MCF 10A (cell line): Measurements from ENCODE around the gene MAP3K10. TPM values are rescaled to one million over a fixed set of nuclear protein-coding genes. Genes with fewer than 3 reads are reported as not detected.
"Not testable (repeated sequence)": the region's sequence is repeated elsewhere in the genome, so short reads cannot be mapped to it uniquely, and the experiment has no call there.

ENCODE experiments used
- BruUV-seq: library from RNA; stranded (reverse); fragments of 400-500 nt; replicated peaks from 2 replicates; lab custom pipeline; 2021; lab: Mats Ljungman, UMichigan
- CTCF ChIA-PET: fragments of 300-600 bp; sonication (Branson Sonifier 250); formaldehyde crosslinking; extraction: SDS; loops from one replicate; lab custom pipeline; 2021; ENCODE audit warnings: antibody characterized with exemption, inconsistent platforms; lab: Yijun Ruan, JAX
- POLR2A ChIA-PET: fragments of 300-600, 350-650 bp; sonication (Branson Sonifier 250); formaldehyde crosslinking; extraction: SDS; loops from one replicate; lab custom pipeline; 2020; ENCODE audit warnings: antibody characterized with exemption, inconsistent platforms; lab: Yijun Ruan, JAX
- DNase-seq: peaks from one replicate; pipeline ENCODE4 v3.0.0-alpha.2; 2018; ENCODE audit not compliant: unreplicated experiment
- H3K27ac Mint-ChIP-seq: one replicate; pipeline ENCODE4 v1.8.0; 2022; ENCODE audit warnings: mild to moderate bottlenecking, low read depth, mixed read lengths; ENCODE audit not compliant: unreplicated experiment
- H3K27me3 Mint-ChIP-seq: one replicate; pipeline ENCODE4 v1.8.0; 2022; ENCODE audit warnings: mixed read lengths; ENCODE audit not compliant: insufficient read depth, unreplicated experiment
- H3K36me3 Mint-ChIP-seq: one replicate; pipeline ENCODE4 v1.8.0; 2022; ENCODE audit warnings: mild to moderate bottlenecking, moderate library complexity, mixed read lengths; ENCODE audit not compliant: insufficient read depth, unreplicated experiment
- H3K4me1 Mint-ChIP-seq: one replicate; pipeline ENCODE4 v1.8.0; 2022; ENCODE audit warnings: mixed read lengths; ENCODE audit not compliant: insufficient read depth, unreplicated experiment
- H3K4me3 Mint-ChIP-seq: one replicate; pipeline ENCODE4 v1.8.0; 2022; ENCODE audit warnings: mild to moderate bottlenecking, moderate library complexity, mixed read lengths; ENCODE audit not compliant: unreplicated experiment
- H3K9me3 Mint-ChIP-seq: one replicate; pipeline ENCODE4 v1.8.0; 2022; ENCODE audit warnings: mixed read lengths; ENCODE audit not compliant: unreplicated experiment
- CTCF ChIP-seq: fragments of 200-600 bp; IDR thresholded peaks from one replicate; pipeline ENCODE4 v1.8.0; 2022; ENCODE audit warnings: antibody characterized with exemption, mild to moderate bottlenecking; ENCODE audit not compliant: unreplicated experiment
- intact Hi-C: fragments of 100-400 bp; cut with micrococcal nuclease; formaldehyde crosslinking; loops from 2 replicates; pipeline ENCODE4 v1.14.1; 2022
- total RNA-seq: library from RNA; stranded (reverse); gene quantifications from 2 replicates; pipeline ENCODE4 v1.2.3, GENCODE V29; 2022

The MAP3K10 gene
- total RNA-seq, 1 experiment from 2014 or later = 17.1 TPM

GRCh38 chr19:40217934-40218890, 27.0 kb downstream of the MAP3K10 start, which contains the start of gene TTC9B:
Gene TTC9B, minus strand, starts transcription at chr19:40218384. Its CDS starts 3 bp downstream, at chr19:40218381.
- intact Hi-C loops = no loop called here
- H3K27me3 Mint-ChIP-seq = peaks cover 15% of the 10 kb centered on the region
- ChIA-PET CTCF (interaction anchor here (0.6 to 4.2 kb wide), 3 partner anchors 28 to 1086 kb away, joined by 3 to 36 read pairs (median 3); no protein-coding TSS in a partner anchor), POLR2A (interaction anchor here (0.6 kb wide), 2 partner anchors 22 to 70 kb away, joined by 3 to 4 read pairs; no protein-coding TSS in a partner anchor)
- DNase-seq = no peak
- H3K36me3 Mint-ChIP-seq = peaks cover 7% of the 10 kb centered on the region
- H3K4me1 Mint-ChIP-seq = peaks cover 27% of the 10 kb centered on the region
- no peak for TF ChIP-seq CTCF
- peak within 1 kb of the TSS; percentile 68 for H3K4me3 Mint-ChIP-seq
- H3K9me3 Mint-ChIP-seq = peaks cover 8% of the 10 kb centered on the region
- BruUV-seq = no TSS peak
- H3K27ac Mint-ChIP-seq = no peak within 1 kb of the TSS

GRCh38 chr19:40219029-40219428, 27.8 kb downstream of the MAP3K10 start:
- Mint-ChIP-seq H3K4me3 (peak overlapping the region; percentile 68), H3K36me3 (peaks cover 11% of the 10 kb centered on the region), H3K27me3 (peaks cover 15% of the 10 kb centered on the region), H3K4me1 (peaks cover 27% of the 10 kb centered on the region)
- H3K27ac Mint-ChIP-seq, H3K9me3 Mint-ChIP-seq, intact Hi-C loops, BruUV-seq, DNase-seq: not testable (repeated sequence)
- POLR2A ChIA-PET = interaction anchor here (0.6 to 0.9 kb wide), 2 partner anchors 22 to 29 kb away, joined by 3 to 4 read pairs; no protein-coding TSS in a partner anchor
- CTCF ChIA-PET = interaction anchor here (0.5 to 4.2 kb wide), 4 partner anchors 26 to 547 kb away, joined by 3 to 36 read pairs (median 4); no protein-coding TSS in a partner anchor

- no peak for TF ChIP-seq CTCF
- ChIA-PET POLR2A (interaction anchor here (0.6 to 0.9 kb wide), 2 partner anchors 29 to 1007 kb away, joined by 3 read pairs; no protein-coding TSS in a partner anchor), CTCF (interaction anchor here (0.5 to 4.2 kb wide), 5 partner anchors 26 to 548 kb away, joined by 3 to 36 read pairs (median 3); no protein-coding TSS in a partner anchor)
- Mint-ChIP-seq H3K4me1 (peaks cover 30% of the 10 kb centered on the region), H3K36me3 (peaks cover 16% of the 10 kb centered on the region), H3K4me3 (peak overlapping the region; percentile 68), H3K27me3 (peaks cover 15% of the 10 kb centered on the region), H3K27ac (no peak overlapping the region), H3K9me3 (peaks cover 8% of the 10 kb centered on the region)
- intact Hi-C loops = loop anchor here (5.0 kb wide), 1 partner anchor 62 kb away; no protein-coding TSS in a partner anchor
- peak; percentile 81 for DNase-seq
- no TSS peak for BruUV-seq
These were observed 28.6 kb downstream of the MAP3K10 start for GRCh38 chr19:40219721-40220276.

GRCh38 chr19:40220674-40221073, 29.4 kb downstream of the MAP3K10 start:
- peaks cover 16% of the 10 kb centered on the region for H3K36me3 Mint-ChIP-seq
- H3K9me3 Mint-ChIP-seq = peaks cover 8% of the 10 kb centered on the region
- TF ChIP-seq CTCF = no peak
- POLR2A ChIA-PET = no interaction called here
- intact Hi-C loops = loop anchor here (5.0 kb wide), 1 partner anchor 63 kb away; no protein-coding TSS in a partner anchor
- H3K4me3 Mint-ChIP-seq = no peak overlapping the region
- no peak for DNase-seq
- H3K27me3 Mint-ChIP-seq = peaks cover 15% of the 10 kb centered on the region
- no peak overlapping the region for H3K27ac Mint-ChIP-seq
- H3K4me1 Mint-ChIP-seq = peaks cover 38% of the 10 kb centered on the region
- CTCF ChIA-PET = interaction anchor here (0.8 to 4.2 kb wide), 7 partner anchors 16 to 81 kb away, joined by 3 to 36 read pairs (median 3); no protein-coding TSS in a partner anchor
- BruUV-seq = no TSS peak
